ENCODE data around the gene APOL4.

DNA sequence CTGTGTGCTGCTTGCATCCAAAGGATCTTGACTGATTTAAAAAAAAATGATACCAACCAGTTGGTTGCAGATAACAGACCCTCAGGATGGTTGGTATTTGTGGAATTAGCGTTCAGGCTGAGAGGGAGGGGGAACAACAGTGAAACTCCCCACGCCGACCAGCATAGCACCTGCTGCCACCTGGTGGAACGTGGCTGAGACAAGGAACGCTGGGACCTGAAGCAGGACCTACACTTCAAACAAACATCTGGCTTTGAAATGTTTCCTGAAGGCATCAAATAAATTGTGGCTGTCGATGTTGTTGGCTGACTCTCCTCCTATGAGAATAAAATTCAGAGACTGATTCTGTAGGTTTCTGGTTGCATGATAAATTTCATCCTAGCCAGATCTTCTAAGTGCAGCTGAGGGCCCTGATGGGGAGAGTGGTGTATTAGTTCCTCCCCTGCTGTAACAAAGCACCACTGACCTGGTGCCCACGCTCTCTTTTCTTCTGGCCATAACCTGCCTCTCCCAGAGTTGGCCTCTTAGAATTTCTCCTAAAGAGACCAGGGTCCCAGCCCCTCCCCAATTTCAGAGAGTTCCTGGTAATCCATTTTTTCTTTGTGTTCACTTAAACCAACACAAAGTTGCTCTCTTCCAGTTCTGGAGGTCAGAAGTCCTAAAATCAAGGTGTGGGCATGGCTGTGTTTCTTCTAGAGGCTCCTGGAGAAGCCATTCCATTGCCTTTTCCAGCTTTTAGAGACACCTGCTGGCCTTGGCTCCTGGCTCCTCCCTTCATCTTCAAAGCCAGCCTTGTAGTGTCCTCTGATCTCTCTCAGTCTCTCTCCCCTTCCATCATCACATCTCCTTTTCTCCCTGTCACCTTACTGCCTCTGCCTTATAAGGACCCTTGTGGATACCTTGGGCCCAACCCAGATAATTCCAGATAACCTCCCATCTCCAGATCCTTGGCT is 20.5 kb upstream of the APOL4 start:
- TF ChIP-seq, protein P1, sequence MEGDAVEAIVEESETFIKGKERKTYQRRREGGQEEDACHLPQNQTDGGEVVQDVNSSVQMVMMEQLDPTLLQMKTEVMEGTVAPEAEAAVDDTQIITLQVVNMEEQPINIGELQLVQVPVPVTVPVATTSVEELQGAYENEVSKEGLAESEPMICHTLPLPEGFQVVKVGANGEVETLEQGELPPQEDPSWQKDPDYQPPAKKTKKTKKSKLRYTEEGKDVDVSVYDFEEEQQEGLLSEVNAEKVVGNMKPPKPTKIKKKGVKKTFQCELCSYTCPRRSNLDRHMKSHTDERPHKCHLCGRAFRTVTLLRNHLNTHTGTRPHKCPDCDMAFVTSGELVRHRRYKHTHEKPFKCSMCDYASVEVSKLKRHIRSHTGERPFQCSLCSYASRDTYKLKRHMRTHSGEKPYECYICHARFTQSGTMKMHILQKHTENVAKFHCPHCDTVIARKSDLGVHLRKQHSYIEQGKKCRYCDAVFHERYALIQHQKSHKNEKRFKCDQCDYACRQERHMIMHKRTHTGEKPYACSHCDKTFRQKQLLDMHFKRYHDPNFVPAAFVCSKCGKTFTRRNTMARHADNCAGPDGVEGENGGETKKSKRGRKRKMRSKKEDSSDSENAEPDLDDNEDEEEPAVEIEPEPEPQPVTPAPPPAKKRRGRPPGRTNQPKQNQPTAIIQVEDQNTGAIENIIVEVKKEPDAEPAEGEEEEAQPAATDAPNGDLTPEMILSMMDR (conservative IDR thresholded peaks at IDR 0.05; ENCODE audit: low read length) = peak; percentile 95
- TF ChIP-seq EZH2phosphoT487 (IDR thresholded peaks at IDR 0.05; ENCODE audit: borderline replicate concordance, low read depth, low read length) = no peak

All from OCI-LY7 (cell line).